Choroid plexus epithelial cell (primary cell): ENCODE measurements around the gene ATRNL1.

Source experiments
- DNase-seq: peaks from one replicate; pipeline ENCODE4 v3.0.0-alpha.2; 2010; ENCODE audit warnings: low read depth
- H3K4me3 ChIP-seq: 2 replicates; pipeline ENCODE4 v1.5.1; 2011; ENCODE audit warnings: low read depth, mild to moderate bottlenecking, control low read depth, low read length, moderate library complexity
- TF ChIP-seq, protein P1 (sequence below): conservative IDR thresholded peaks from 2 replicates; pipeline ENCODE4 v1.5.1; 2011; ENCODE audit warnings: low read depth, mild to moderate bottlenecking, control low read depth, inconsistent platforms, low read length, moderate library complexity

ATRNL1 gene, protein sequence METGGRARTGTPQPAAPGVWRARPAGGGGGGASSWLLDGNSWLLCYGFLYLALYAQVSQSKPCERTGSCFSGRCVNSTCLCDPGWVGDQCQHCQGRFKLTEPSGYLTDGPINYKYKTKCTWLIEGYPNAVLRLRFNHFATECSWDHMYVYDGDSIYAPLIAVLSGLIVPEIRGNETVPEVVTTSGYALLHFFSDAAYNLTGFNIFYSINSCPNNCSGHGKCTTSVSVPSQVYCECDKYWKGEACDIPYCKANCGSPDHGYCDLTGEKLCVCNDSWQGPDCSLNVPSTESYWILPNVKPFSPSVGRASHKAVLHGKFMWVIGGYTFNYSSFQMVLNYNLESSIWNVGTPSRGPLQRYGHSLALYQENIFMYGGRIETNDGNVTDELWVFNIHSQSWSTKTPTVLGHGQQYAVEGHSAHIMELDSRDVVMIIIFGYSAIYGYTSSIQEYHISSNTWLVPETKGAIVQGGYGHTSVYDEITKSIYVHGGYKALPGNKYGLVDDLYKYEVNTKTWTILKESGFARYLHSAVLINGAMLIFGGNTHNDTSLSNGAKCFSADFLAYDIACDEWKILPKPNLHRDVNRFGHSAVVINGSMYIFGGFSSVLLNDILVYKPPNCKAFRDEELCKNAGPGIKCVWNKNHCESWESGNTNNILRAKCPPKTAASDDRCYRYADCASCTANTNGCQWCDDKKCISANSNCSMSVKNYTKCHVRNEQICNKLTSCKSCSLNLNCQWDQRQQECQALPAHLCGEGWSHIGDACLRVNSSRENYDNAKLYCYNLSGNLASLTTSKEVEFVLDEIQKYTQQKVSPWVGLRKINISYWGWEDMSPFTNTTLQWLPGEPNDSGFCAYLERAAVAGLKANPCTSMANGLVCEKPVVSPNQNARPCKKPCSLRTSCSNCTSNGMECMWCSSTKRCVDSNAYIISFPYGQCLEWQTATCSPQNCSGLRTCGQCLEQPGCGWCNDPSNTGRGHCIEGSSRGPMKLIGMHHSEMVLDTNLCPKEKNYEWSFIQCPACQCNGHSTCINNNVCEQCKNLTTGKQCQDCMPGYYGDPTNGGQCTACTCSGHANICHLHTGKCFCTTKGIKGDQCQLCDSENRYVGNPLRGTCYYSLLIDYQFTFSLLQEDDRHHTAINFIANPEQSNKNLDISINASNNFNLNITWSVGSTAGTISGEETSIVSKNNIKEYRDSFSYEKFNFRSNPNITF (N-terminal part only)

DNA sequence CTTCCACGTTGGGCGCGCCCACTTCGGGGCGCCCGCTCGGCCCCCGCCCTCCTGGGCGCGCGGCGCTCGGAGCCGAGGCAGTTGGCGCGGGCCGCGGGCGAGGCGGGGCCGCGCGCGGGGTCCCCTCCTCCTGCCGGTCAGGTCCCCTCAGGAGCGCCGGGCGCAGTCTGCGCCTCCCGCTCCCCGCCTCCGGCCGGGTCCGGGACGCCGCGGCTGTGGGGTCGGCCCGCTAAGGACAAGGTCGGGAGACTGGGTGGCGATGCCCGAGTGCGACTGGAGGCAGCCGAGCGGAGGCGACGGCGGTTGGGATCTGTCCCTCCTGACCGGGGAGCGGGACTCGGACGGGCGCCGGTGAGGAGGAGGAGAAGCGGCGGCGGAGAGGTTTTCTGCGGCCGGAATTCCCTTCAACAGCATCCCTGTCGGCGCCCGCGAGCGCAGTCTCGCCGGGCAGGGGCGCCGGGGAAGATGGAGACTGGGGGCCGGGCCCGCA lies at the start of gene ATRNL1:
ATRNL1 (plus strand) TSS at position 80 of the 490 bp plus-strand sequence; CDS start at position 466, 386 bp downstream.
- peak within 1 kb of the TSS; percentile 66 for H3K4me3 ChIP-seq
- TF ChIP-seq, protein P1, sequence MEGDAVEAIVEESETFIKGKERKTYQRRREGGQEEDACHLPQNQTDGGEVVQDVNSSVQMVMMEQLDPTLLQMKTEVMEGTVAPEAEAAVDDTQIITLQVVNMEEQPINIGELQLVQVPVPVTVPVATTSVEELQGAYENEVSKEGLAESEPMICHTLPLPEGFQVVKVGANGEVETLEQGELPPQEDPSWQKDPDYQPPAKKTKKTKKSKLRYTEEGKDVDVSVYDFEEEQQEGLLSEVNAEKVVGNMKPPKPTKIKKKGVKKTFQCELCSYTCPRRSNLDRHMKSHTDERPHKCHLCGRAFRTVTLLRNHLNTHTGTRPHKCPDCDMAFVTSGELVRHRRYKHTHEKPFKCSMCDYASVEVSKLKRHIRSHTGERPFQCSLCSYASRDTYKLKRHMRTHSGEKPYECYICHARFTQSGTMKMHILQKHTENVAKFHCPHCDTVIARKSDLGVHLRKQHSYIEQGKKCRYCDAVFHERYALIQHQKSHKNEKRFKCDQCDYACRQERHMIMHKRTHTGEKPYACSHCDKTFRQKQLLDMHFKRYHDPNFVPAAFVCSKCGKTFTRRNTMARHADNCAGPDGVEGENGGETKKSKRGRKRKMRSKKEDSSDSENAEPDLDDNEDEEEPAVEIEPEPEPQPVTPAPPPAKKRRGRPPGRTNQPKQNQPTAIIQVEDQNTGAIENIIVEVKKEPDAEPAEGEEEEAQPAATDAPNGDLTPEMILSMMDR: no peak
- DNase-seq: no peak

DNA sequence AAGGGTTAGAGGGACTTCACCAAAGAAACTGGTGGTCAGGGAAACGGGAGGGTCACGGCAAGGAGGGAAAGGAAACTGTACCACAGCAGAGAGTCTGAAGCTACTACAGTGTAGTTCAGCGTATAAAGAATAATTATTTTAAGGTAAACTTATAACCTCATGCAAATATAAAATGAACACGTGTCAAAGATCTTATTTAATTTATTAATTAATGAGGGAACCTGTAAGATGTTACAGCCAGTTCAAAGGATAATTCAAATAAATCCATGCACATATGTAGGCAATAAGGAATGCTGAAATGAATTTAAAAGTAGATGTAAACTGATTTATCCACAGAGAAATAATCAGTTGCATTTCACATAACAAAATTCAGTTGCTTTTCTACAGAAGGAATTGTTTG lies 49.4 kb upstream of the ATRNL1 start:
- DNase-seq: no peak
- H3K4me3 ChIP-seq: no peak overlapping the region
- TF ChIP-seq, protein P1: no peak

DNA sequence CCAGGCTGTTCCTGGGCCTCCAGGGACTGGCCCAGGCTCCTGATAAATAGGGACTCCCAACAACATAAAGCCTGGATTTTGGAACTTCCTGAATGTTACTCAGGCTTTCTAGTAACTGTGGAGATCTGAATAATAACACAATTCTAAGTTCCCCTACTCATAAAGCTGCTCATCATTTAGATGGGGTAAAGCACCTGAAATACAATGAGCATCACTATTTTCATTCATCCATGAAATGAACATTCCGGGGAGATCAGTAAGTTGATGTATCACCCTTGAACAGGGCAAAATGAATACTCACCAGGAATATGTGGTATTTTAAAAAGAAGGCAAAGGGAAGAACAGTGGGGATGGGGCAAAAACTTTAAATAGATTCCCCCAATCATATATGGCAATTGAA lies 48.3 kb upstream of the ATRNL1 start:
- no peak for DNase-seq
- TF ChIP-seq, protein P1: no peak
- no peak overlapping the region for H3K4me3 ChIP-seq

DNA sequence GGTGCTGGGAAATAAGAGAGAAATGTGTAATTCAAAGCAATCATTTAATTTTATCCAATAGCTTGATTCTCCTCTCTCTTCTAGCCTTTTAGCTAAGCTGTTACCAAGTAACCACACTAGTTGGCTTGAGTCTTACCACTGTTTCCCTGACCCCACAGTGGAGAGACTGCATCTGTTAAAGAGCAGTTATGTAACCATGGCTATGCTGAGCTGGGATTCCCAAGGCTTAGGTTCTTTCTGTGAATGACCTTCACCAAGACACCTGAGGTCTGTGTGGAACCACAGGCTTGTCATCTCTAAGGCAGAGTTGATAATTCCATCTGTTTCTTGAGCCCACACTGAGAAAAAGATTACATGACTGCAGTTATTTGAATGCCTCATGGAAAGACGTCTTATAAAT lies 47.7 kb upstream of the ATRNL1 start:
- peak; percentile 31 for DNase-seq
- TF ChIP-seq, protein P1: no peak
- no peak overlapping the region for H3K4me3 ChIP-seq

DNA sequence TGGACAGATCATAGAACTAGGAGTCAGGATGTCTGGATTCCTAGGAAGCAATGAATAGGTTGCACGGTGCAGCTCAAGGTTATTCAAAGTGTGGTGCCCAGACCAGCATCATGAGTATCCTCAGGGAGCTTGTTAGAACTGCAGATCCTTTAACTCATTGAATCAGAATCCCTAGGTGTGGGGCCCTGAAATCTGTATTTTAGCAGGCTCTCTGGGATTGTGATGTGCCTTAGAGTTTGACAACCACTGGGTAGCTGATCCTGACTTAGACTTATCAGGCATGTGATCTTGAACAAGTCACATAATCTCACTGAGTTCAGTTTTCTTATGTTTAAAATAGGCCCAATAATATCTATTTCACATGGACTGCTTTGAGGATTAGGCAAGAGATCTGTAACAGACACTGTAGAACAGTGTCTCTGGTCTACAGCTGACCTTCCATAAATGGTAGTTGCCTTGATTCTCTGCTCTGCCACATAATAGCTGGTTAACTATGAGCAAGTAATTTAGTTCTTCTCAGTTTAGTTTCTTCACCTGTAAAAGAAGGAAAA lies 46.4 kb upstream of the ATRNL1 start:
- peak; percentile 19 for DNase-seq
- no peak overlapping the region for H3K4me3 ChIP-seq
- TF ChIP-seq, protein P1: no peak

DNA sequence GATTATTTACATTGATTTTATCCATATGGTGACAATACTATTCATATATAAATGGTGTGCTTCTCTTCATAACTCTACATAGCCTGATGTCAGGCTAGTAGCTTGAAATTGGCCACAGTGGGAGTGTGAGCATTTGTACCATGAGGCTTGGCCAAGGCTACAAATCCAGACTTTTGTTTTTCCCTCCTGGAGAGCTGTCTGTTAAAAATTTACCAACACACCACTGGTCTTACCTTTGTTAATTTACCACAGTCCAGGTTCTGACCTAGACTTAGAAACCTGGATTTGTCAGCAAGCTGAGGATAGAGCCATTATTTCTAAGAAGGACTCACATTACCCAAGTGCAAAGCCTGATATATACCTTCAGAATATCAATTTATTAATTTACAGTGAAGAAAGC lies 45.5 kb upstream of the ATRNL1 start:
- H3K4me3 ChIP-seq: no peak overlapping the region
- TF ChIP-seq, protein P1: no peak
- DNase-seq: no peak
